GM21390 (cell line): ENCODE measurements around the gene IL1RAP.
A peak's percentile ranks its signal among the peaks of the same experiment; 100 is the strongest.
"Not testable (repeated sequence)": the region's sequence is repeated elsewhere in the genome, so short reads cannot be mapped to it uniquely, and the experiment has no call there.

Experiments
- ATAC-seq: cut with Tn5 transposase; IDR thresholded peaks from one replicate; pipeline ENCODE4 v1.9.1; 2021; ENCODE audit not compliant: unreplicated experiment

IL1RAP gene, protein sequence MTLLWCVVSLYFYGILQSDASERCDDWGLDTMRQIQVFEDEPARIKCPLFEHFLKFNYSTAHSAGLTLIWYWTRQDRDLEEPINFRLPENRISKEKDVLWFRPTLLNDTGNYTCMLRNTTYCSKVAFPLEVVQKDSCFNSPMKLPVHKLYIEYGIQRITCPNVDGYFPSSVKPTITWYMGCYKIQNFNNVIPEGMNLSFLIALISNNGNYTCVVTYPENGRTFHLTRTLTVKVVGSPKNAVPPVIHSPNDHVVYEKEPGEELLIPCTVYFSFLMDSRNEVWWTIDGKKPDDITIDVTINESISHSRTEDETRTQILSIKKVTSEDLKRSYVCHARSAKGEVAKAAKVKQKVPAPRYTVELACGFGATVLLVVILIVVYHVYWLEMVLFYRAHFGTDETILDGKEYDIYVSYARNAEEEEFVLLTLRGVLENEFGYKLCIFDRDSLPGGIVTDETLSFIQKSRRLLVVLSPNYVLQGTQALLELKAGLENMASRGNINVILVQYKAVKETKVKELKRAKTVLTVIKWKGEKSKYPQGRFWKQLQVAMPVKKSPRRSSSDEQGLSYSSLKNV

GRCh38 chr3:190513409-190514370, at the start of gene IL1RAP:
TSS of gene IL1RAP (plus strand) at chr3:190514085. CDS start at chr3:190564290, 50,205 bp downstream.
- peak; percentile 99 for ATAC-seq

DNA sequence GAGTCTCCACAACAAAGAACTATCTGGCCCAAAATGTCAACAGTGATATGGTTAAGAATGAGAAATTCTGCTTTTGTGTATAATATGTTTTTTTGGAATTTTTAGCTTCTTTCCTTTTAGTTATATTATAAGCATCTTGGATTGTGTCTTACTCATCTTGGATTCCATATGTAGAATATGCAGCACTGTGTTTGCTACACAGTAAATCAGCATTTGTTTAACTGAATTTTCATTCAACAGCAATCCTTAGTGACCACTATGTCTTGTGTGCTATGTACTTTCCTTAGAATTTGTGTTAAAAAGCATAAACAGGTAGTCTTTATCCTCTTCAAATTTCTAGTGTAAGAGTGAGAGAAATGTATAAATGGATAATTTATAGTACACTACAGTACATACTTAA, 46.0 kb upstream of the IL1RAP start:
- ATAC-seq: no peak

DNA sequence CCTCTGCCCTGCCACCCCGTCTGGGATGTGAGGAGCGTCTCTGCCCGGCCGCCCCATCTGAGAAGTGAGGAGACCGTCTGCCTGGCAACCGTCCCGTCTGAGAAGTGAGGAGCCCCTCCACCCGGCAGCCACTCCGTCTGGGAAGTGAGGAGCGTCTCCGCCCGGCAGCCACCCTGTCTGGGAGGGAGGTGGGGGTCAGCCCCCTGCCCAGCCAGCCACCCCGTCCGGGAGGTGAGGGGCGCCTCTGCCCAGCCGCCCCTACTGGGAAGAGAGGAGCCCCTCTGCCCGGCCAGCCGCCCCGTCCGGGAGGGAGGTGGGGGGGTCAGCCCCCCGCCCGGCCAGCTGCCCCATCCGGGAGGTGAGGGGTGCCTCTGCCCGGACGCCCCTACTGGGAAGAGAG, 40.6 kb upstream of the IL1RAP start:
- not testable (repeated sequence) for ATAC-seq

- no peak for ATAC-seq
These were observed 32.1 kb upstream of the IL1RAP start for GRCh38 chr3:190481779-190482178.

- ATAC-seq: no peak
These were observed 27.9 kb upstream of the IL1RAP start for GRCh38 chr3:190485830-190486532.

DNA sequence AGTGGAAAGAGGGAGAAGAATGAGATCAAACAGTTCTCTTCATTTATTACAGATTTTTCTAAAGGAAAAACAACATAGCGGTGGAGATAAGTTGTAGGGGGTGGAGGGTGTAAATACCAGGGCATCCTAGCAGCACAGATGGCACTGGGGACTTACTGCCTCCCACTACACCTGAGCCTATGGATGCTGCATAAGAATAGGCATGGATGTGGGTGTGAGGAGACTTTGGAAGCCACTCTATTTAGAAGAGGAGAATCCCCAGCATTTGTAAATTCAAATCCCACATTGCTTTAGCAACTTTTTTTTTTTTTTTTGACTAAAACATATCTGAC, 27.4 kb upstream of the IL1RAP start:
- no peak for ATAC-seq

GRCh38 chr3:190486908-190487607, 26.8 kb upstream of the IL1RAP start:
- no peak for ATAC-seq

DNA sequence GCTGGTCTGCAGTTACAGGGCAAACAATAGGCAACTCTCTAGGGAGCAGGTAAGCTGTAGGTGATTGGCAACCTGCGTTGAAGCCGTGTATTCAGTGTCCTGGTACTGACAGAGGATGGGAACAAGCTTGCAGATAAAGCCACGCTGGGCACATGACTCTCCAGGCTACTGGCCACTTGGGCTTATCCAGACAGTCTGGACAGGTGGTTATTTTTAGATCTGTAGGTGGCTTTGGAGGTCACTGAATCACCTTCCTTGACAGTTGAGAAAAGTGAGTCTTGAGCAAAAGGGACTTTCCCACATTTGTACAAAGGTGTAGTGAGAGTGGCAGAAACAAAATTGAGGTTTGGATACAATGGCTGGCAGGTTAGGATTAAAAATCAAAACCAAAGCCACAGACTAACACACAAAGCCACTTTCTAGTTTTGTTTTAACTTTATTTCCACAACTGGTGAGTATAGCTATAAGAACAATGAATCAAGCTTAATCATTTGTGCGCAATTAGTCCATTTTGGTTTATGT, 22.3 kb upstream of the IL1RAP start:
- ATAC-seq: no peak

DNA sequence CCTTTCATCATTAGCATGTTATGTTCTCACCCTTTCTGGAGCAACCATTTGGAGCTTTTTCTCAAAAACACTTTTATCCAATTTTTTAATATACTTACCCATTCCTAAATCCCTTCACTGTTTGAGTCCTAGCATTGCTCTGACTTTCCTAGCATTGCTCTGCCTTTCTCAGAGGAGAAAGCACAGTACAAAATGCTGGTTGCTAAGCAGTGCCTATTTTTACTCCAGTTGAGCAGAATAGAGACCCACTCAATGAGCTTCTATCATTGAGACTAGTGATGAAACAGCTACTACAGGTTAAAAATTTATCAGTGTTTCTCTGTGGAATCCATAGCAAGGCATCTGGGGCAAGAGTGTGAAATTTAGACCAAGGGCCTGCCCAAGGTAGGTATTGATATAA, 21.8 kb upstream of the IL1RAP start:
- ATAC-seq: no peak

DNA sequence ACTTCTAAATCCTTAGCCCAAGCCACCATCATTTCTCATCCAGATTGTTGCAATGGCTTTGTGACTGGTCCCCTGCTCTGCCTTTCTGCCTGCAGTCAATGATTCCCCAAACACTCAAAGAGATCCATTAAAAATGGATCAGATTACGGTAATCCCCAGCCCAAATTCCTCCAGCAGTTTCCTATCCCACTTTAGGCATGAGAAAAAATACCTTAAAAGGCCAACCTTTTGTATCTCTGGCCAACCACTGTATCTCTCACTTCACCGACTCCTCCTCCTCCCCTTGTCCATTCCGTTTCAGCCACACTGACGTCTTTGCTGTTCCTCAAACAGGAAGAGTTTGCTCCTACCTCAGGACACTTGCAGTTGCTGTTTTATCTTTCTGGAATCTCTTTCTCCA, 20.9 kb upstream of the IL1RAP start:
- ATAC-seq: no peak

GRCh38 chr3:190494907-190495306, 19.0 kb upstream of the IL1RAP start:
- no peak for ATAC-seq

DNA sequence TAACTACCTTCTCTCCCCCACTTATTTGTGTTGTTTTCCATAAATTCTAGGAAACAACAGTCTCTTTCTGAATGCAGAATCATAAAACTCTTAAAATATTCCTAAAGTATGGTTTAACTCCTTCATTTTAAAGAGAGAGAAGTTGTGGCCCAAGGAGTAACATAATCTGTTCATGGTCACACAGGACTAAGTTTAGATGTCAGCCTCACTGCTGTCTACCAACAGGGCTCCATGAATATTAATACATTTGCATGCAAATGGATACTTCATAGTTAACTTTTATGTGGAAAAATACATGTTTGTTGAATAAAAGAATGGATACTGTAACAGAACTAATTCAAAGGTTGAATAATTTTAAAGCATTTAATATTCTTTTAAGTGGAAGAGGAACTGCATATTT, 18.5 kb upstream of the IL1RAP start:
- no peak for ATAC-seq

GRCh38 chr3:190495796-190496195, 18.1 kb upstream of the IL1RAP start:
- no peak for ATAC-seq

DNA sequence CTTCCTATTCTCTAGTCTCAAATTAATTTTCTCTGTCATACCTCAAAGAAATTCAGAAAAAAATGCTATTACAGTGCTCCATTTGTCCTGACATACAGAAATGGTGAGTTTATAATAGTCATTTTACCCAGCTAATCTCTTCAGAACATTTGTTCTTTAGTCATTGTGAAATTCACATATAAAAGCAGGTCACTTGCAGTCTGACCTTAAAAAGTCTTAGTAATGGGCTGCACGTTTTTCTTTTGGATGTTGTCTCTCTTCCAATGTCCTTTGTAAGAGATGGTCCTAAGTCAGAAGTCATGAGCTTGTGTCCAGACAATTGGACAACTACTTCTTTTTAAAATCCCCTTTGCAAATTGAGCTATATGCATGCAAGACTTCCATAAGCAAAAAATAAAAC, 17.0 kb upstream of the IL1RAP start:
- no peak for ATAC-seq

- no peak for ATAC-seq
These were observed 16.1 kb upstream of the IL1RAP start for GRCh38 chr3:190497811-190498210.

- no peak for ATAC-seq
These were observed 15.6 kb upstream of the IL1RAP start for GRCh38 chr3:190498293-190498692.

GRCh38 chr3:190499122-190499521, 14.8 kb upstream of the IL1RAP start:
- no peak for ATAC-seq

GRCh38 chr3:190502946-190503345, 10.9 kb upstream of the IL1RAP start:
- ATAC-seq: no peak

DNA sequence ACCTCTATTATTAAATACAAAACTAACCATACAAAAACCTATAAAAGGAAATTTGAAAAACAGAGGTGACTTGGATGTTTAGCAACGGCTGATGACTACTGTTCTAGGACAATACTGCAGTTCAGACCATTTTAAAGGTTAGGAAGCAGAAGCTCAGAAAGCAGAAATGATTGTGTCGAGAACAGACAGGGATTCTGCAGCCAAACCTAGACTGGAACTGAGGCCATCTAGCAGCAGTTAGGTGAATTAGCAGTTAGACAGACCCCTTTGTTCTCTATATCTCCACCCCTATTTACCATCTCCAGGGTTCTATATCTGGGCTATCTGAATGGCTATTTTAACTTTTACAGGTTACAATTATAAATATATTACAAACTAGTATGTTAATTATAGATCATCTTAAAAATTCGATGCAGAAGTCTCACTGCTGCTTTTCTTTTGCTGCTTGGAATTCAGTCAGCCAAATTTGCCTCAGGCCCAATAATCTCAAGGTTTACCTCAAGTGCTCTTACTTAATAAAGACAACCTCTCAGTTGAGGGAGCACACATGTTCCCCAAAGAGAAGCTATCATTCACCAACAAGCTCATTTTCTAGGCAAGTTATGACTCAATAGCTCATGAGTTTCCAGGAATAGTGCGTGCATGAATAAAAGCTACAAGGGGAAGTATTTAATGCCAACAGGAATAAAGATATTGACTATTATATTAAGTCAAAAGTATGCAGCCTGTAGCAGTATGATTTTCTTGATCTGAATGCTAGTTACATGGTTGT, 9.3 kb upstream of the IL1RAP start:
- no peak for ATAC-seq
